ENCODE results near the gene RDH5.

RDH5 gene

DNA sequence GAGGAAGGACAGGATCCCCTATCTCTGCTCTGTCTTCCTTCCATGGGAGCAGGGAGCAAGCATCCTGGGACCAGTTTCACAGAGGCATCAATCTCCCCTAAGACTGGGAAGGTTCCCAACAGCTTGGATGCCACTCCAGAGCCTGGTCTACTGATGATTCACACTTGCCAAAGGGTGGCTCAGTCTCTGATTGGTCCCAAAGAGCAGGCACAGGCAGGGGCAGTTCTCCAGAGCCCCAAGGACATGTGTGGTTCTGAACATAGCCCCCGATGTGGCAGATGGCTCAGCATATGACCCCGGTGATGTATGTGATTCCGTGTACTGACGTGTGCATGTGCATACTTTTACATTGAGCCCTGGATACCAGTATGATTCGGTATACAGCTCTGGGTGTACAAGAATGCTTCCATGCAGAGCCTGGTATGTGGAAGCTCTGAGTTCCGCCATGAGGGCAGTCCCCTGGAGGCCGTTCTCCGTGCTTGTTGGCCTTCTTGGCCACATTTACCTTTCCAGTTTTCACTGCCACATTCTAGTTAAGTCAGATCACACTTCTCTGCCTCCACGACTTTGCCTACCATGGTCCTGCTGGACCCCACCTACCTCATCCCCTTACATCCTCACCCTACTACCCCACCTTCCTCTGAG, 33.7 kb upstream of the RDH5 start:
- Histone ChIP-seq H2AK5ac (ENCODE audit: low read length) (no peak overlapping the region), H2BK120ac (ENCODE audit: low read depth, low read length) (no peak overlapping the region), H3K56ac (ENCODE audit: low read length) (no peak overlapping the region), H3K4ac (ENCODE audit: low read depth, low read length) (no peak overlapping the region), H4K5ac (ENCODE audit: low read length) (no peak overlapping the region), H3K23ac (ENCODE audit: low read length) (no peak overlapping the region), H3K79me2 (ENCODE audit: control insufficient read depth, insufficient read depth, low read length) (no peaks in the 10 kb centered on the region), H3K4me1 (ENCODE audit: control insufficient read depth, low read depth, low read length) (no peaks in the 10 kb centered on the region), H3K27me3 (ENCODE audit: insufficient read depth, low read length, poor library complexity) (no peaks in the 10 kb centered on the region), H3K27ac (ENCODE audit: low read depth, low read length) (no peak overlapping the region), H3K36me3 (ENCODE audit: control insufficient read depth, insufficient read depth, low read length) (no peaks in the 10 kb centered on the region), H3K4me3 (ENCODE audit: low read length) (no peak overlapping the region), H3K9ac (ENCODE audit: low read length) (no peak overlapping the region), H3K79me1 (ENCODE audit: low read length) (no peaks in the 10 kb centered on the region), H3K18ac (ENCODE audit: low read length) (no peak overlapping the region), H4K8ac (ENCODE audit: low read depth, low read length) (no peak overlapping the region), H2BK5ac (ENCODE audit: low read length) (no peak overlapping the region), H3K4me2 (ENCODE audit: low read length) (no peak overlapping the region), H2BK15ac (replicated peaks; ENCODE audit: low read depth) (no peak overlapping the region)
- DNase-seq = no peak
- WGBS (ENCODE audit: extremely low coverage, insufficient coverage, low lambda C conversion rate) = no CpG with 5 or more reads among the region's 9 CpGs

DNA sequence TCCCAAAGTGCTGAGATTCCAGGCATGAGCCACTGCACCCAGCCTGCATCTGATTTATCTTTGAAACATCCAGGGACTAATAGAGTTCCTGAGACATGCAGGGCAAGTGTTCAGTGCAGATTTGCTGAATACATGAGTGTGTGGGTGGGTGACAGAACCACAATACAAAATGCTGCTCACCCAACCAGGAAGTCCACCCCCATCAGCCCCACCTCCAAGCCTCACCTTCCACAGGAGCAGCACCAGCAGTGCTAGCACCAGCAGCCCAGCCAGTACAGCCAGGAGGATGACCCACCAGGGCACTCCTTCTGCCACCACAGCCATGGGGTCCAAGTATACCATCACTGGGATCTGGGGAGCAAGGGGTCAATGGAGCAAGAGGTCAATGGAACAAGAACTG, 32.4 kb upstream of the RDH5 start:
- Histone ChIP-seq H3K9ac (ENCODE audit: low read length) (no peak overlapping the region), H3K79me1 (ENCODE audit: low read length) (no peaks in the 10 kb centered on the region), H3K36me3 (ENCODE audit: control insufficient read depth, insufficient read depth, low read length) (no peaks in the 10 kb centered on the region), H3K23ac (ENCODE audit: low read length) (no peak overlapping the region), H3K18ac (ENCODE audit: low read length) (no peak overlapping the region), H3K4me2 (ENCODE audit: low read length) (no peak overlapping the region), H4K8ac (ENCODE audit: low read depth, low read length) (no peak overlapping the region), H3K79me2 (ENCODE audit: control insufficient read depth, insufficient read depth, low read length) (no peaks in the 10 kb centered on the region), H2BK15ac (replicated peaks; ENCODE audit: low read depth) (no peak overlapping the region), H3K27ac (ENCODE audit: low read depth, low read length) (no peak overlapping the region), H3K27me3 (ENCODE audit: insufficient read depth, low read length, poor library complexity) (no peaks in the 10 kb centered on the region), H3K4me3 (ENCODE audit: low read length) (no peak overlapping the region), H2BK5ac (ENCODE audit: low read length) (no peak overlapping the region), H3K4ac (ENCODE audit: low read depth, low read length) (no peak overlapping the region), H2BK120ac (ENCODE audit: low read depth, low read length) (no peak overlapping the region), H4K5ac (ENCODE audit: low read length) (no peak overlapping the region), H3K4me1 (ENCODE audit: control insufficient read depth, low read depth, low read length) (no peaks in the 10 kb centered on the region), H2AK5ac (ENCODE audit: low read length) (no peak overlapping the region), H3K56ac (ENCODE audit: low read length) (no peak overlapping the region)
- DNase-seq = no peak

DNA sequence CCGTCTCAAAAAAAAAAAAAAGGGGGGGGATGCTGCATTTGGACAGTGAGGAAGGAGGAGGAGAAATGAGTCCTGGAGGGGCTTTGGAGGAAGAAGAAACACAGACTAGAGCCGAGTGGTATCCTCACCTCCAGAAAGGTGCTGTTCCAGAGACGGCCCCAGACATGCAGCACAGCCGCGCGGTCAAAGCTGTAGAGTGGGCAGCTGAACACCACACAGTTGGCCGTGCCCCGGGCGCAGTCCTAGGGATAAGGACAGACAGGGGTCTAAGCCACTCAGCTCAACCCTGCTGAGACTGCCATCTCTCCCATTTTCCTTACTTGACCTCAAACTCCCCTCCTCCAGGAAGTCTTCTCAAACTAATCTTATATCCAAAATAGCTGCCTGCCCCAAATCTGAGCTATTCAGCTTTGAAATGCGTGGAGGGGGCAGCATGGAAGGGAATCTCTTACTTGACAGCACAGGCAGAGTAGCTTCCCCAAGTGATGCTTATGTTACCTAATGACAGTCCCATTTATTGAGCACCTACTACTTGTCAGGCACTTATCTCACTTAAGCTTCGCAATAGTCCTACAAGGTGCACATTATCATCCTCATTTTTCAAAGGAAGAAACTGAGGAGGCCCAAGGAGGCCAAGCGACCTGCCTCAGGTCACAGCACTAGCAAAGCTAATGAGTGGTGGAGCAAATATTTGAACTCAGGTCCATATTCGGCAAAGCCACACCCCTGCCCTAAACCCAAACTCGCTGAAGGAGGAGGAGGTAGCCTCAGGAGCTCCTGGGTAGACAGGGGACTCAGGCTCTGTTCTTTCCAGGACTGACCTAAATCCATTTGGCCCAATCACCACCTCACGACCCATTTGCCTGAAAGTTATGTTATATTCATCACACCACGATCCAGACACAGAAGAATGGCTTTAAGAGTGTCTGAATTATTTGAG, 31.2 kb upstream of the RDH5 start:
- no peak overlapping the region for H2AK5ac ChIP-seq (ENCODE audit: low read length)
- H3K56ac ChIP-seq (ENCODE audit: low read length) = no peak overlapping the region
- no peaks in the 10 kb centered on the region for H3K79me1 ChIP-seq (ENCODE audit: low read length)
- no peaks in the 10 kb centered on the region for H3K79me2 ChIP-seq (ENCODE audit: control insufficient read depth, insufficient read depth, low read length)
- no peak overlapping the region for H4K5ac ChIP-seq (ENCODE audit: low read length)
- WGBS (ENCODE audit: extremely low coverage, insufficient coverage, low lambda C conversion rate) = no CpG with 5 or more reads among the region's 16 CpGs
- DNase-seq = no peak
- H2BK5ac ChIP-seq (ENCODE audit: low read length) = no peak overlapping the region
- H3K36me3 ChIP-seq (ENCODE audit: control insufficient read depth, insufficient read depth, low read length) = no peaks in the 10 kb centered on the region
- H3K27me3 ChIP-seq (ENCODE audit: insufficient read depth, low read length, poor library complexity) = no peaks in the 10 kb centered on the region
- H4K8ac ChIP-seq (ENCODE audit: low read depth, low read length) = no peak overlapping the region
- no peak overlapping the region for H3K23ac ChIP-seq (ENCODE audit: low read length)
- H3K18ac ChIP-seq (ENCODE audit: low read length) = no peak overlapping the region
- H3K27ac ChIP-seq (ENCODE audit: low read depth, low read length) = no peak overlapping the region
- H3K4me1 ChIP-seq (ENCODE audit: control insufficient read depth, low read depth, low read length) = no peaks in the 10 kb centered on the region
- H3K4me2 ChIP-seq (ENCODE audit: low read length) = no peak overlapping the region
- H3K4ac ChIP-seq (ENCODE audit: low read depth, low read length) = no peak overlapping the region
- H3K9ac ChIP-seq (ENCODE audit: low read length) = no peak overlapping the region
- no peak overlapping the region for H3K4me3 ChIP-seq (ENCODE audit: low read length)
- H2BK15ac ChIP-seq (replicated peaks; ENCODE audit: low read depth) = no peak overlapping the region
- H2BK120ac ChIP-seq (ENCODE audit: low read depth, low read length) = no peak overlapping the region

DNA sequence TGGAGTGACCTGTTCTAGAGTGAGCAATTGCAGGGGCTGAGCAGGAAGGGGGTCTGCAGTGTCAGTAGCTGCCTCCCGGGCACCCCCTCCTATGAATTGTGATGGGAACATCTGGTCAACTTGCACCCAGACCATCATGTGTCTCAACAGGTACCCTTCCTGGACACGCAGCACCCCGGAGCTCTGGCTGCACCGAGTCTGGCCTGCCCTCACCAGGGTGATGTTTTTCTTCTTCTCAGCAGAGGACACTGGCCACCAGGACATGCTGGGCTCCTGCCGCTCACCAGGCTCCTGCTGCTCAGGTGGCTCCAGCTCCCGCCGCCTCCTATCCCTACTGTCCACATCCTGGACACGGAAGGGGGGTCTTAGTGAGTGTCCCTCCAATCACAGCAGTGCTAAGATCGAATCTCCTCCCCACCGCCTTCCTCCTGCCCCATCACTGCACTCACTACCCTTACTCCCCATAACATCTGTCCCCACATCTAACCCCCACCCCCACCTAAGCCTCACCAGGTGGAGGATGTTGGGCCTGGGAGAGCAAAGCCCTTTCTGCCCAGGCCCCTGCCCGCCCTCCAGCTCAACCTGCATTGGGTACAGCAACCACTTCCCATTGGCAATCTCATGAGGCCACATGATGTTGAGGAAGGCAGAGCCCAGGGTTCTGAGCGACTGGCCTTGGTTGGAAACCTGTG, 27.4 kb upstream of the RDH5 start:
- no peak overlapping the region for H3K23ac ChIP-seq (ENCODE audit: low read length)

DNA sequence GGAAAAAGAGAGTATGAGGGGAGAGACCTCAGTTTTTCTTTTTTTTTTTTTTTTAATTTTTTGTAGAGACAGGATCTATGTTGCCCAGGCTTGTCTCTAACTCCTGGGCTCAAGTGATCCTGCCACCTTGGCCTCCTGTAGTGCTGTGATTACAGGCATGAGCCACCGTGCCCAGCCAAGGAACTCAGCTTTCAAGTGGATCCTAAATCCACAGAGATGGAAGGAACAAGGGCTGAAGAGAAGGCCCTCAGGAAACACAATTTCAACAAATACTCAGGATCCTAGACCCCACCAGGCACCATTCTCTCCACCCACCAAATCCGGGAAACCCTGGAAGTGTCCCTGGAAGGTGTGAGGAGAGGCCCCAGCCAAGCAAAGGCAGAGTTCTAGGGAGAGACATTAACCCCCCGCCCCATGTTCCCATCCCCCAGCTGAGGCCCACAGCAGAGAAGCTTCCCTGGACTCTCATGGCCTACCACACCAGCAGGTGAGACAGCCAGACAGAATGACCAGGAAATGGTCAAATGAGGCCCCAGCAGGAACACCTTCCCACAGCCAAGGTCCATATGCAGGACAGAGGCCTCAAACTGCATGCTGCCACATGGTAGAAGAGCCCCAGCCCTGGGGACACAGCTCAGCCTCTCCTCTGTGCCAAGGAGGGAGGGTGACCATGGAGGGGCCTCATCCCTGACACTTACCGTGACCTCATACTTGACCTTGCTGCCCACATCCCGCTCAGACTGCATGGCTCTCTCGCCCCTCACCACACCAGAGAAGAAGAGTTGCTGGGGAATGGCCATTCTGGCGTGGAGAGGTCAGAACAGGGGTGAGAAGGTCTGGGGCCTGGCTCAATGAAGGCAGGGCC, 26.6 kb upstream of the RDH5 start:
- H3K79me2 ChIP-seq (ENCODE audit: control insufficient read depth, insufficient read depth, low read length) = no peaks in the 10 kb centered on the region
- H4K5ac ChIP-seq (ENCODE audit: low read length) = no peak overlapping the region
- H4K8ac ChIP-seq (ENCODE audit: low read depth, low read length) = no peak overlapping the region
- no peak overlapping the region for H2BK15ac ChIP-seq (replicated peaks; ENCODE audit: low read depth)
- H2BK5ac ChIP-seq (ENCODE audit: low read length) = no peak overlapping the region
- H3K4me1 ChIP-seq (ENCODE audit: control insufficient read depth, low read depth, low read length) = no peaks in the 10 kb centered on the region
- no peak overlapping the region for H2AK5ac ChIP-seq (ENCODE audit: low read length)
- H3K18ac ChIP-seq (ENCODE audit: low read length) = no peak overlapping the region
- H3K27ac ChIP-seq (ENCODE audit: low read depth, low read length) = no peak overlapping the region
- H3K4ac ChIP-seq (ENCODE audit: low read depth, low read length) = no peak overlapping the region
- no peaks in the 10 kb centered on the region for H3K36me3 ChIP-seq (ENCODE audit: control insufficient read depth, insufficient read depth, low read length)
- no peak overlapping the region for H3K4me3 ChIP-seq (ENCODE audit: low read length)
- H2BK120ac ChIP-seq (ENCODE audit: low read depth, low read length) = no peak overlapping the region
- no peak overlapping the region for H3K4me2 ChIP-seq (ENCODE audit: low read length)
- no peak overlapping the region for H3K56ac ChIP-seq (ENCODE audit: low read length)
- no peaks in the 10 kb centered on the region for H3K27me3 ChIP-seq (ENCODE audit: insufficient read depth, low read length, poor library complexity)
- no peak overlapping the region for H3K23ac ChIP-seq (ENCODE audit: low read length)
- no peak overlapping the region for H3K9ac ChIP-seq (ENCODE audit: low read length)
- no peaks in the 10 kb centered on the region for H3K79me1 ChIP-seq (ENCODE audit: low read length)
- no CpG with 5 or more reads among the region's 7 CpGs for WGBS (ENCODE audit: extremely low coverage, insufficient coverage, low lambda C conversion rate)
- DNase-seq = no peak

More for the DNA sequence above, 27.4 kb upstream of the RDH5 start:
- no peak overlapping the region for H3K4me2 ChIP-seq (ENCODE audit: low read length)
- no peak overlapping the region for H3K4ac ChIP-seq (ENCODE audit: low read depth, low read length)
- no peaks in the 10 kb centered on the region for H3K27me3 ChIP-seq (ENCODE audit: insufficient read depth, low read length, poor library complexity)
- no peak for DNase-seq
- H4K8ac ChIP-seq (ENCODE audit: low read depth, low read length) = no peak overlapping the region
- no peak overlapping the region for H3K9ac ChIP-seq (ENCODE audit: low read length)
- H4K5ac ChIP-seq (ENCODE audit: low read length) = no peak overlapping the region
- H3K36me3 ChIP-seq (ENCODE audit: control insufficient read depth, insufficient read depth, low read length) = no peaks in the 10 kb centered on the region
- no CpG with 5 or more reads among the region's 12 CpGs for WGBS (ENCODE audit: extremely low coverage, insufficient coverage, low lambda C conversion rate)
- no peak overlapping the region for H3K4me3 ChIP-seq (ENCODE audit: low read length)
- no peak overlapping the region for H3K56ac ChIP-seq (ENCODE audit: low read length)
- no peaks in the 10 kb centered on the region for H3K4me1 ChIP-seq (ENCODE audit: control insufficient read depth, low read depth, low read length)
- no peak overlapping the region for H2BK120ac ChIP-seq (ENCODE audit: low read depth, low read length)
- H3K79me2 ChIP-seq (ENCODE audit: control insufficient read depth, insufficient read depth, low read length) = no peaks in the 10 kb centered on the region
- H2BK5ac ChIP-seq (ENCODE audit: low read length) = no peak overlapping the region
- H3K18ac ChIP-seq (ENCODE audit: low read length) = no peak overlapping the region
- H3K79me1 ChIP-seq (ENCODE audit: low read length) = no peaks in the 10 kb centered on the region
- H3K27ac ChIP-seq (ENCODE audit: low read depth, low read length) = no peak overlapping the region
- no peak overlapping the region for H2BK15ac ChIP-seq (replicated peaks; ENCODE audit: low read depth)
- H2AK5ac ChIP-seq (ENCODE audit: low read length) = no peak overlapping the region

Measured in mesendoderm (in vitro differentiated cells).